GM23338 (cell line): ENCODE data around the gene KRTAP12-3. TPM values are rescaled to one million over a fixed set of nuclear protein-coding genes. Genes with fewer than 3 reads are reported as not detected.

ENCODE experiments used
- ATAC-seq: fragments of 200-7000 bp; cut with Tn5 transposase; 3 replicates; pipeline ENCODE4 v1.9.1; 2020
- DNase-seq: peaks from one replicate; pipeline ENCODE4 v3.0.0-alpha.2; 2015; ENCODE audit warnings: low spot score
- H2AFZ ChIP-seq: fragments of 200-600 bp; sonication (generic); 2 replicates; pipeline ENCODE4 v1.8.0; 2016; ENCODE audit warnings: antibody characterized with exemption, mild to moderate bottlenecking, moderate library complexity
- H3F3A ChIP-seq: fragments of 200-600 bp; sonication (generic); replicated peaks from 2 replicates; pipeline ENCODE4 v1.8.0; 2017; ENCODE audit warnings: antibody characterized with exemption, mixed run types, low read depth
- H3K27ac ChIP-seq: fragments of 200-600 bp; sonication (generic); 2 replicates; pipeline ENCODE4 v1.6.1; 2016; ENCODE audit warnings: low read depth
- H3K27me3 ChIP-seq: fragments of 200-600 bp; sonication (generic); 2 replicates; pipeline ENCODE4 v1.8.0; 2016; ENCODE audit warnings: mild to moderate bottlenecking, mixed run types, moderate library complexity; ENCODE audit not compliant: insufficient read depth
- H3K36me3 ChIP-seq: fragments of 200-600 bp; sonication (generic); 2 replicates; pipeline ENCODE4 v1.8.0; 2016; ENCODE audit warnings: mild to moderate bottlenecking; ENCODE audit not compliant: insufficient read depth
- H3K4me1 ChIP-seq: fragments of 200-600 bp; sonication (generic); 2 replicates; pipeline ENCODE4 v1.8.0; 2016; ENCODE audit warnings: mild to moderate bottlenecking, moderate library complexity; ENCODE audit not compliant: insufficient read depth
- H3K4me2 ChIP-seq: fragments of 200-600 bp; sonication (generic); 2 replicates; pipeline ENCODE4 v1.7.1; 2017; ENCODE audit warnings: mixed run types
- H3K4me3 ChIP-seq: fragments of 200-600 bp; sonication (generic); 2 replicates; pipeline ENCODE4 v1.6.1; 2016; ENCODE audit warnings: mixed run types
- H3K79me2 ChIP-seq: fragments of 200-600 bp; sonication (generic); replicated peaks from 2 replicates; pipeline ENCODE4 v1.8.0; 2017; ENCODE audit warnings: mild to moderate bottlenecking; ENCODE audit not compliant: insufficient read depth
- H3K9me2 ChIP-seq: fragments of 200-600 bp; sonication (generic); 2 replicates; pipeline ENCODE4 v1.8.0; 2017; ENCODE audit not compliant: insufficient read depth
- H4K20me1 ChIP-seq: fragments of 200-600 bp; sonication (generic); replicated peaks from 2 replicates; pipeline ENCODE4 v1.8.0; 2017; ENCODE audit warnings: mild to moderate bottlenecking; ENCODE audit not compliant: insufficient read depth
- H3K27ac Mint-ChIP-seq: 2 replicates; pipeline ENCODE4 v1.8.0; 2020; ENCODE audit warnings: inconsistent platforms, mild to moderate bottlenecking, moderate library complexity, mixed read lengths
- H3K27me3 Mint-ChIP-seq: 3 replicates; pipeline ENCODE4 v1.8.0; 2022; ENCODE audit warnings: low read depth, mild to moderate bottlenecking, moderate library complexity, mixed read lengths, inconsistent platforms; ENCODE audit not compliant: insufficient read depth, poor library complexity
- H3K36me3 Mint-ChIP-seq: 3 replicates; pipeline ENCODE4 v1.8.0; 2021; ENCODE audit warnings: low read depth, mild to moderate bottlenecking, inconsistent platforms, moderate library complexity, mixed read lengths
- H3K4me1 Mint-ChIP-seq: 3 replicates; pipeline ENCODE4 v1.8.0; 2020; ENCODE audit warnings: mild to moderate bottlenecking, inconsistent platforms, mixed read lengths
- H3K4me3 Mint-ChIP-seq: 3 replicates; pipeline ENCODE4 v1.8.0; 2021; ENCODE audit warnings: moderate library complexity, mild to moderate bottlenecking, inconsistent platforms, mixed read lengths
- H3K9me3 Mint-ChIP-seq: 3 replicates; pipeline ENCODE4 v1.8.0; 2020; ENCODE audit warnings: moderate library complexity, mild to moderate bottlenecking, inconsistent platforms, mixed read lengths
- CREB1 ChIP-seq: fragments of 250-450 bp; sonication (Bioruptor Pico); IDR thresholded peaks from 2 replicates; pipeline ENCODE4 v1.5.0; 2020; ENCODE audit warnings: low read depth, mild to moderate bottlenecking, moderate library complexity
- CTCF ChIP-seq, 2 experiments: fragments of 200-600 bp in 1 of 2; sonication (generic) in 1 of 2; conservative IDR thresholded peaks; 2 replicates each; pipeline versions ENCODE4 v1.5.1 to v1.6.1; 2016 to 2017; ENCODE audit warnings: antibody characterized with exemption in 2 of 2, low read depth in 2 of 2, mild to moderate bottlenecking in 2 of 2, moderate library complexity in 1 of 2
- REST ChIP-seq: IDR thresholded peaks from one replicate; pipeline ENCODE4 v1.6.1; 2018; ENCODE audit warnings: antibody characterized with exemption; ENCODE audit not compliant: unreplicated experiment
- STAT1 ChIP-seq: IDR thresholded peaks from one replicate; pipeline ENCODE4 v1.6.1; 2016; ENCODE audit warnings: antibody characterized with exemption; ENCODE audit not compliant: unreplicated experiment
- ZNF114 ChIP-seq: fragments of 250-450 bp; sonication (Bioruptor Pico); IDR thresholded peaks from 2 replicates; pipeline ENCODE4 v1.5.0; 2020; ENCODE audit warnings: mild to moderate bottlenecking, moderate library complexity
- ZNF331 ChIP-seq: fragments of 250-450 bp; sonication (Bioruptor Pico); IDR thresholded peaks from 2 replicates; pipeline ENCODE4 v1.5.0; 2020; ENCODE audit warnings: low read depth, mild to moderate bottlenecking, moderate library complexity
- ZNF462 ChIP-seq: fragments of 250-450 bp; sonication (Bioruptor Pico); IDR thresholded peaks from 2 replicates; pipeline ENCODE4 v1.5.0; 2020; ENCODE audit warnings: mild to moderate bottlenecking, moderate library complexity
- polyA plus RNA-seq: library from polyadenylated mRNA; unstranded; fragments of >200 nt; fragmentation: Nextera tagmentation; extraction: Ambion mirVana; gene quantifications from 2 replicates; pipeline ENCODE4 v1.2.1, GENCODE V29; 2016
- total RNA-seq: library from RNA; depleted of rRNA; stranded (reverse); fragments of >200 nt; shearing (Covaris generic); gene quantifications from 2 replicates; pipeline ENCODE4 v1.2.3, GENCODE V29; 2014

KRTAP12-3 gene
- total and polyA plus RNA-seq, 2 experiments from 2014 or later: not detected

- no peak for TF ChIP-seq ZNF462 (CRISPR knock-in tag)
- no peak for TF ChIP-seq REST
These were observed 42.8 kb upstream of the KRTAP12-3 start (continued) for GRCh38 chr21:44614961-44615391.

GRCh38 chr21:44615466-44615865 lies 42.3 kb upstream of the KRTAP12-3 start:
- Histone ChIP-seq H3K4me2 (no peak overlapping the region), H3F3A (no peaks in the 10 kb centered on the region), H3K27me3 (no peaks in the 10 kb centered on the region), H3K4me3 (no peak overlapping the region), H3K79me2 (no peaks in the 10 kb centered on the region), H4K20me1 (no peaks in the 10 kb centered on the region), H3K27ac (no peak overlapping the region), H3K9me2 (no peaks in the 10 kb centered on the region), H2AFZ (no peak overlapping the region), H3K4me1 (no peaks in the 10 kb centered on the region), H3K36me3 (no peaks in the 10 kb centered on the region)
- ATAC-seq (no peak), DNase-seq (no peak)
- Mint-ChIP-seq H3K36me3 (peaks cover 27% of the 10 kb centered on the region), H3K27me3 (peaks cover 11% of the 10 kb centered on the region), H3K9me3 (peaks cover 42% of the 10 kb centered on the region), H3K27ac (no peak overlapping the region), H3K4me1 (peaks cover 23% of the 10 kb centered on the region), H3K4me3 (no peak overlapping the region)
- TF ChIP-seq ZNF114 (CRISPR knock-in tag): no peak
- TF ChIP-seq CREB1: no peak
- no peak for TF ChIP-seq STAT1
- no peak for TF ChIP-seq ZNF331 (CRISPR knock-in tag)
- TF ChIP-seq CTCF (conservative IDR thresholded peaks at IDR 0.05; ENCODE audit: low read depth in 2 of 2): no peak
